ENCODE measurements around the gene M1AP.

The M1AP gene

DNA sequence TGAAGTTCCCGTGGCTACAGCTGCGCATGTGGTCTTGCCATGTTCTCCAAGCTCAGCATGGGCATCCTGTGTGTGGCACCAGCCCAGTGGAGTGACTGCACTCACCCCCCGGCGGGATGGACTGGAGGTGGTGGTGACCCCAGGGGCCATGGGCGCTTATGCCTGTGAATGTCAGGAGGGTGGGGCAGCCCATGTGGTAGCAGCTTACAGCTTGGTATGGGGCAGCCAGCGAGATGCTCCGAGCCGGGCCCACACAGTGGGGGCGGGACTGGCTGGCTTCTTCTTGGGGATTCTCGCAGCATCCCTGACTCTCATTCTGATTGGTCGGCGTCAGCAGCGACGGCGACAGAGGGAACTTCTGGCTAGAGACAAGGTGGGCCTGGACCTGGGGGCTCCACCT is 31.5 kb upstream of the M1AP start:
- Mint-ChIP-seq H3K4me1 (peaks cover 10% of the 10 kb centered on the region), H3K36me3 (ENCODE audit: low read depth) (peaks cover 21% of the 10 kb centered on the region), H3K4me3 (no peak overlapping the region), H3K27ac (no peak overlapping the region), H3K27me3 (ENCODE audit: low read depth, poor library complexity) (peaks cover 12% of the 10 kb centered on the region), H3K9me3 (no peaks in the 10 kb centered on the region)
- DNase-seq = no peak
- TF ChIP-seq, protein P1, sequence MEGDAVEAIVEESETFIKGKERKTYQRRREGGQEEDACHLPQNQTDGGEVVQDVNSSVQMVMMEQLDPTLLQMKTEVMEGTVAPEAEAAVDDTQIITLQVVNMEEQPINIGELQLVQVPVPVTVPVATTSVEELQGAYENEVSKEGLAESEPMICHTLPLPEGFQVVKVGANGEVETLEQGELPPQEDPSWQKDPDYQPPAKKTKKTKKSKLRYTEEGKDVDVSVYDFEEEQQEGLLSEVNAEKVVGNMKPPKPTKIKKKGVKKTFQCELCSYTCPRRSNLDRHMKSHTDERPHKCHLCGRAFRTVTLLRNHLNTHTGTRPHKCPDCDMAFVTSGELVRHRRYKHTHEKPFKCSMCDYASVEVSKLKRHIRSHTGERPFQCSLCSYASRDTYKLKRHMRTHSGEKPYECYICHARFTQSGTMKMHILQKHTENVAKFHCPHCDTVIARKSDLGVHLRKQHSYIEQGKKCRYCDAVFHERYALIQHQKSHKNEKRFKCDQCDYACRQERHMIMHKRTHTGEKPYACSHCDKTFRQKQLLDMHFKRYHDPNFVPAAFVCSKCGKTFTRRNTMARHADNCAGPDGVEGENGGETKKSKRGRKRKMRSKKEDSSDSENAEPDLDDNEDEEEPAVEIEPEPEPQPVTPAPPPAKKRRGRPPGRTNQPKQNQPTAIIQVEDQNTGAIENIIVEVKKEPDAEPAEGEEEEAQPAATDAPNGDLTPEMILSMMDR (IDR thresholded peaks at IDR 0.05) = no peak

DNA sequence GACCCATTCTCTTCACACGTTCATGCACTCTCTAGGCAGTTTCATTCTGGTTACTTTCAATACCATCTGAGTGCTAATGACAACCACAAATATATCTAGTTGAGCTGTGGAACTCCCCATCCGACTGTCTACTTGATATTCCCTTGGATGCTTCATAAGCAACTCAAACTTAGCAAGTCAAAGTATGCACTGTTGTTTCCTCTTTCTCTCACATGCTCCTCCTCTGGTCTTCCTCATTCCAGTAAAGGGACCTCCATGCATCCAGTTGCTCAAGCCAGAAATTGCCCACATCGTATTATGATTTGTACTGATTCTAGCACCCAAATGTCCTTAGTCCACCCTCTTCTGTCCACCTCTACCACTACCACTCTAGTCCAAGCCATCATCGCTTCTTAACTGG is 28.2 kb upstream of the M1AP start:
- H3K4me3 Mint-ChIP-seq = no peak overlapping the region
- peaks cover 31% of the 10 kb centered on the region for H3K4me1 Mint-ChIP-seq
- peaks cover 10% of the 10 kb centered on the region for H3K27me3 Mint-ChIP-seq (ENCODE audit: low read depth, poor library complexity)
- no peak overlapping the region for H3K27ac Mint-ChIP-seq
- TF ChIP-seq, protein P1 (IDR thresholded peaks at IDR 0.05) = no peak
- H3K36me3 Mint-ChIP-seq (ENCODE audit: low read depth) = peaks cover 21% of the 10 kb centered on the region
- no peaks in the 10 kb centered on the region for H3K9me3 Mint-ChIP-seq
- DNase-seq = no peak

DNA sequence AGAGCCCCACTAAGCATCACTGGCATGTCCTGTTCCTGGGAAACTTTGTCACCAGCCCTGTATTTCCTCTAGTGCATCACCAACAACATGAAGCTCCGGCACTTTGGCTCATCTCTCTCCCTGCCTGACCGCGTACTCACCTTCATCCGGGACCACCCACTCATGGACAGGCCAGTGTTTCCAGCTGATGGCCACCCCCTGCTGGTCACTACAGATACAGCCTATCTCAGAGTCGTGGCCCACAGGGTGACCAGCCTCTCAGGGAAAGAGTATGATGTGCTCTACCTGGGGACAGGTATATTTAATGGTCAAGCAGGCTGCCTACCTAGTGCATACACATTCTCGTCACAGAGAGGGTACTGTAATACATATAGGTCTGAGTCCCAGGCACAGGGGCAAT is 27.0 kb upstream of the M1AP start:
- no peak overlapping the region for H3K4me3 Mint-ChIP-seq
- H3K9me3 Mint-ChIP-seq = no peaks in the 10 kb centered on the region
- peaks cover 38% of the 10 kb centered on the region for H3K4me1 Mint-ChIP-seq
- H3K36me3 Mint-ChIP-seq (ENCODE audit: low read depth) = peaks cover 21% of the 10 kb centered on the region
- peaks cover 10% of the 10 kb centered on the region for H3K27me3 Mint-ChIP-seq (ENCODE audit: low read depth, poor library complexity)
- TF ChIP-seq, protein P1 (IDR thresholded peaks at IDR 0.05) = peak; percentile 14
- DNase-seq = no peak
- H3K27ac Mint-ChIP-seq = no peak overlapping the region

DNA sequence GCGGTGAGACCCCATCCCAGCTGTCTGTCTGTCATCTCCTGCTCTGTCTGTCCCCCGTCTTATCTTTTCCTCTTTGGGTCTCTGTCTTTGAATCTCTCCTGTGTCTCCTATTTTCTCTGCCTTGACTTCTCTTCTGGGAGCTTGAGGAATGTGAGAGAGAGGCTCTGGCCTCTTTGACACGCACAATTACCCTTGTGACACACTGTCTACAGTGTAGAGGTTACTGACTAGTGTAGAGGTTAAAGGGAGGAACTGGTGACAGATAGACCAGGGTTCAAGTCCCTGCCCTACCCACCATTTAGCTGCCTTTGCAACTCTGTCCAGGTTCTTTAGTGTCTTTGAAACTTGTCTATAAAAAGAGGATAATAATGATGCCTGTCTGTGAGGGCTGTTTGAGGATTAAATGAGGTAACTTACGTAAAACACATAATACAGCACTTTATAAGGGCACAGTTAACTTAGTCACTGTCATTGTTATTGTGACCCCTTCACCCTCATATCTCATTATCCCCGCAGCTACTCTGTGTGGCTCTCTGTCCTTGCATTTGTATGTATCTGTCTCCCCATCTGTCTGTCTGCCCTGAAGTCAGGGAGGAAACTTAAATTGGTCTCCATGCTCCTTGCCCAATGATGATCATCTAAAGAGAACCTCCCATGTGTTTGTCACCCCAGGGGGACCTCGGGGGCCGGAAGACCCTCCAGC is 25.8 kb upstream of the M1AP start:
- no peak for DNase-seq
- Mint-ChIP-seq H3K9me3 (no peaks in the 10 kb centered on the region), H3K4me1 (peaks cover 39% of the 10 kb centered on the region), H3K27me3 (ENCODE audit: low read depth, poor library complexity) (peaks cover 10% of the 10 kb centered on the region), H3K36me3 (ENCODE audit: low read depth) (peaks cover 18% of the 10 kb centered on the region), H3K27ac (no peak overlapping the region), H3K4me3 (no peak overlapping the region)
- TF ChIP-seq, protein P1 (IDR thresholded peaks at IDR 0.05) = no peak

DNA sequence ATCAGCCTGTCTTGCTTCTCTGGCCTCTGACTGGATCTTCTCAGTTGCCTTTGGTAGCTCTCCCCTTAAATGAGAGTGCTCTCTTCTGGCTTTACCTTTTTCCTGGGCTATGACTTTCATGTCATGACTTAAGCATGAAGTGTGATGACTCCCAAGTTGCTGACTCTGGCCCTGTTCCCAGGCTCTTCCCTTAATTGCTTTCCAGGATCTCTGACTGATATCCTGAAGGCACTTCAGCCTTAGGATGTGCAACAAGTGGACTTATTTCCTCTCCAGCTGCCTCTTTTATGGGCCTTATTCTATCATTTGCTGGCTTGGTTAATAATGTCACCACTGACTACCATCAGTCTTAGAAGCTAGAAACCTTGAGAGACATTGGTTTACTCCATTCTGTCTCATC is 23.3 kb upstream of the M1AP start:
- Mint-ChIP-seq H3K9me3 (no peaks in the 10 kb centered on the region), H3K27ac (no peak overlapping the region), H3K4me1 (peaks cover 39% of the 10 kb centered on the region), H3K36me3 (ENCODE audit: low read depth) (peaks cover 8% of the 10 kb centered on the region), H3K4me3 (no peak overlapping the region), H3K27me3 (ENCODE audit: low read depth, poor library complexity) (no peaks in the 10 kb centered on the region)
- no peak for DNase-seq
- TF ChIP-seq, protein P1 (IDR thresholded peaks at IDR 0.05) = no peak

DNA sequence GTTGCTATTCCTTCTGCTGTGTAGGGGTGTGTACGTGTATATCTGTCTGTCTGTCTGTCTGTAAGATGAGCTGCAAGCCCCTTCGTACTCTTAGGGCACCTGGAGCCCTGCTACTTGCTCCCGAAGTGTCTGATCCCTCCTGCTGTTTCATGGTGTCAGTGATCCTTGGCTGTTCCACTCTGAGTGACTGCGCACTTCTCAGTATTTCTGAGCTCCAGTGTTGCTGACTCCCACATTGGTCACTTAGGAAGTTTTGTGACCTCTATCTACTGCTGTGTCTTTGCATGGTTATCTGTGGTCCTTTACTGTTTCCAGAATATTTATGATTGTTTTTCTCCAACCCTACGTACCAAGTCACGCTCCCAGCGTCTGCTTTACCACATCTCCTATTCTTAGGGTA is 22.1 kb upstream of the M1AP start:
- peaks cover 35% of the 10 kb centered on the region for H3K4me1 Mint-ChIP-seq
- no peaks in the 10 kb centered on the region for H3K27me3 Mint-ChIP-seq (ENCODE audit: low read depth, poor library complexity)
- TF ChIP-seq, protein P1 (IDR thresholded peaks at IDR 0.05) = no peak
- no peaks in the 10 kb centered on the region for H3K36me3 Mint-ChIP-seq (ENCODE audit: low read depth)
- no peak for DNase-seq
- H3K9me3 Mint-ChIP-seq = no peaks in the 10 kb centered on the region
- no peak overlapping the region for H3K4me3 Mint-ChIP-seq
- no peak overlapping the region for H3K27ac Mint-ChIP-seq
